GM21515 (cell line): ENCODE data around the gene RNASE12.
"Not testable (repeated sequence)": the region's sequence is repeated elsewhere in the genome, so short reads cannot be mapped to it uniquely, and the experiment has no call there.

Experiments
- ATAC-seq: cut with Tn5 transposase; IDR thresholded peaks from one replicate; pipeline ENCODE4 v1.9.1; 2021; ENCODE audit not compliant: unreplicated experiment

RNASE12 gene

GRCh38 chr14:20583142-20583541, 8.0 kb downstream of the RNASE12 start:
- ATAC-seq, result no peak

- ATAC-seq, result no peak
Measured at GRCh38 chr14:20580242-20580641, 10.9 kb downstream of the RNASE12 start.

- ATAC-seq, result no peak
Measured at GRCh38 chr14:20578784-20579502, 12.2 kb downstream of the RNASE12 start.

GRCh38 chr14:20578325-20578724, 12.9 kb downstream of the RNASE12 start:
- ATAC-seq, result no peak

GRCh38 chr14:20572382-20572990, 18.7 kb downstream of the RNASE12 start:
- not testable (repeated sequence) for ATAC-seq

GRCh38 chr14:20570720-20571119, 20.5 kb downstream of the RNASE12 start:
- not testable (repeated sequence) for ATAC-seq

- not testable (repeated sequence) for ATAC-seq
Measured at GRCh38 chr14:20569865-20570264, 21.3 kb downstream of the RNASE12 start.

- ATAC-seq, result no peak
Measured at GRCh38 chr14:20569066-20569465, 22.1 kb downstream of the RNASE12 start.

GRCh38 chr14:20568393-20568792, 22.8 kb downstream of the RNASE12 start:
- no peak for ATAC-seq

- ATAC-seq, result not testable (repeated sequence)
Measured at GRCh38 chr14:20567199-20567598, 24.0 kb downstream of the RNASE12 start.

GRCh38 chr14:20564501-20564997, 26.6 kb downstream of the RNASE12 start:
- ATAC-seq, result no peak

GRCh38 chr14:20563971-20564370, 27.2 kb downstream of the RNASE12 start:
- no peak for ATAC-seq

GRCh38 chr14:20560961-20561360, 30.2 kb downstream of the RNASE12 start, which contains the start of gene RNASE9:
RNASE9 (minus strand) TSS chr14:20561047.
- no peak for ATAC-seq

- ATAC-seq, result no peak
Measured at GRCh38 chr14:20559461-20559904, 31.7 kb downstream of the RNASE12 start.

GRCh38 chr14:20557212-20557542, 34.0 kb downstream of the RNASE12 start:
- ATAC-seq, result no peak

- ATAC-seq, result no peak
Measured at GRCh38 chr14:20556500-20557211, 34.5 kb downstream of the RNASE12 start.

- ATAC-seq, result no peak
Measured at GRCh38 chr14:20555845-20556244, 35.3 kb downstream of the RNASE12 start.

- ATAC-seq, result no peak
Measured at GRCh38 chr14:20553024-20553423, 38.2 kb downstream of the RNASE12 start.

- no peak for ATAC-seq
Measured at GRCh38 chr14:20551606-20552005, 39.6 kb downstream of the RNASE12 start.

GRCh38 chr14:20550926-20551325, 40.2 kb downstream of the RNASE12 start:
- ATAC-seq, result no peak

GRCh38 chr14:20548414-20549158, 42.6 kb downstream of the RNASE12 start:
- ATAC-seq, result no peak
